Measurements from ENCODE around the gene TXNRD1.
"Not testable (repeated sequence)": the region's sequence is repeated elsewhere in the genome, so short reads cannot be mapped to it uniquely, and the experiment has no call there.

Gene TXNRD1

GRCh38 chr12:104375775-104376174, 160.2 kb downstream of the TXNRD1 start:
- no peak for DNase-seq

GRCh38 chr12:104376650-104377513, 161.3 kb downstream of the TXNRD1 start:
- no peak for DNase-seq

- no peak for DNase-seq
These were observed 161.9 kb downstream of the TXNRD1 start for GRCh38 chr12:104377514-104377812.

DNA sequence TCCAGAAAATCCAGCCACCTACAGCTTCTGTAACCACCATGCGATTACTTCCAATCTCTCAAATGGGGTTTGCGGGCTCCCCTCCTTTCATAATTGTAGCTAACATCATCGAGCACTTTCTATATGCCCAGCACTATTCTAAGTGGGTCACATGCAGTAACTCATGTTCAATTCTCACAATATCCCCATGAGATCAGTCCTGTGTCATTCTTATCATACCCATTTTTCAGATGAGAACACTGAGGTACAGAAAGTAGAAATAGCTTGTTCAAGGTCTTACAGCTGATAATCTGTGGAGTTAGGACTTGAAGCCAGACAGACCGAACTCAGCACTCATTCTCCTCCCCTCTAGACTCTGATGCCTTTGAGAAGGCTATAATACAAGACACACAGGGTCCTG, 162.8 kb downstream of the TXNRD1 start:
- no peak for DNase-seq

GRCh38 chr12:104381341-104381730, 165.8 kb downstream of the TXNRD1 start:
- no peak for DNase-seq

GRCh38 chr12:104381731-104382480, 166.3 kb downstream of the TXNRD1 start:
- DNase-seq: peak; percentile 69

DNA sequence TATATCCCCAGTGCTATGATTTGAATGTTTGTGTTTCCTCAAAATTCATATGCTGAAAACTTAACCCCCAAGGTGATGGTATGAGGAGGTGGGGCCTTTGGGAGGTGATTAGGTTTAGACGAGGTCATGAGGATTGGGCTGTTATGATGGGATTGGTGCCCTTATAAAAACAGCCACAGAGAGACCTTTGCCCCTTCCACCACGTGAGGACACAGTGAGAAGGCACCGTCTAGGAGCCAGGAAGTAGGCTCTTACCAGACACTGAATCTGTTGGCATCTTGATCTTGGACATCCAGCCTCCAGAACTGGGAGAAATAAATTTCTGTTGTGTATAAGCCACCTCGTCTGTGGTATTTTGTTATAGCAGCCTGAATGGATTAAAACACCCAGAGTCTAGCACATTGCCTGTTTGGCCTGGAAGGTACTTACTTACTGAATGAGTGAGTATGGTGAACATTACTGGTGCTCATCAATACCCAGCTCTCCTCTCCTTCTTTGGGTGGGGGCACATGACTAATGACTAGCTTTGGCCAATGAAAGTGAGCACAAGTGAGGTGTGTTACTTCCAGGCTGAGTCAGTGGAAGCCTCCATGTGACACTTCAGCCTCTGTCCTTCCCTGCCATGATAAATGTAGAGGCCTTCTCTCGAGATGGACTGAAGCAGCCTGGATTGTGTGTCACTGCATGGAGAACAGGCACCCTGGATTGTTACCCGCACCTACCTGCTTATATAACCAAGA, 168.7 kb downstream of the TXNRD1 start:
- DNase-seq: no peak

GRCh38 chr12:104385510-104385909, 169.9 kb downstream of the TXNRD1 start:
- DNase-seq: no peak

DNA sequence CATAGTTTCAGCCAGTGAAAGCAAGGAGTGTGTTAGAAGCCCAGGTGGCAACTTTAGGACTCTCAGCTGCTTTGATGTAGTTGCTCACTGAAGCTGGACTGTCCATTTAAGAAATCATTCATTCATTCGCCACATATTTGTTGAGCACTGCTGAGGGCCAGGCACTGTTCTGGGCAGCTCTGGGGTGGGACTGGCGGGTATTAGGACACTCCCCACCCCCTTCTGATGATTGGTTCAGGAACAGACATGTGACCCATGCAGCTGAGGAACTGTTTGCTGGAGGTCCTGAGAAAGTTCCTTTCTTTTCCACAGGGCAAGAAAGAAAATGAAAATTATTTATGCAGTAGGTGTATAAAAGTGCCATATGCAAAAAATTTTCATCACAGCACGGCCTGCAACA, 170.9 kb downstream of the TXNRD1 start:
- no peak for DNase-seq

GRCh38 chr12:104387190-104387589, 171.6 kb downstream of the TXNRD1 start:
- no peak for DNase-seq

DNA sequence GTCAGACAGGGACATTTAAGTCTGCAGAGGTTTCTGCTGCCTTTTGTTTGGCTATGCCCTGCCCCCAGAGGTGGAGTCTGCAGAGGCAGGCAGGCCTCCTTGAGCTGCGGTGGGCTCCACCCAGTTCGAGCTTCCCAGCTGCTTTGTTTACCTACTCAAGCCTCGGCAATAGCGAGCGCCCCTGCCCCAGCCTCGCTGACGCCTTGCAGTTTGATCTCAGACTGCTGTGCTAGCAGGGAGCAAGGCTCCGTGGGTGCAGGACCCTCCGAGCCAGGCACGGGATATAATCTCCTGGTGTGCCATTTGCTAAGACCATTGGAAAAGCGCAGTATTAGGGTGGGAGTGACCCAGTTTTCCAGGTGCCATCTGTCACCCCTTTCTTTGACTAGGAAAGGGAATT, 178.5 kb downstream of the TXNRD1 start:
- DNase-seq: not testable (repeated sequence)
